C4-2B (cell line): ENCODE results near the gene SMOC2.

Source experiments
- H3K27ac ChIP-seq: fragments of 450-650 bp; 2 replicates; pipeline ENCODE4 v1.5.1; 2017
- CTCF ChIP-seq: fragments of 450-650 bp; conservative IDR thresholded peaks from 2 replicates; pipeline ENCODE4 v1.5.1; 2017; ENCODE audit warnings: mild to moderate bottlenecking
- ZFX ChIP-seq: fragments of 450-650 bp; IDR thresholded peaks from 2 replicates; pipeline ENCODE4 v1.6.1; 2017

Gene SMOC2

GRCh38 chr6:168619560-168620314, 178.8 kb downstream of the SMOC2 start:
- no peak overlapping the region for H3K27ac ChIP-seq
- TF ChIP-seq ZFX (no peak), CTCF (no peak)

- TF ChIP-seq CTCF (no peak), ZFX (no peak)
- H3K27ac ChIP-seq: no peak overlapping the region
These were observed 179.6 kb downstream of the SMOC2 start for GRCh38 chr6:168620578-168620977.

- H3K27ac ChIP-seq: no peak overlapping the region
These were observed 182.8 kb downstream of the SMOC2 start for GRCh38 chr6:168623736-168624135.

GRCh38 chr6:168624540-168624939, 183.6 kb downstream of the SMOC2 start:
- no peak for TF ChIP-seq ZFX
- no peak overlapping the region for H3K27ac ChIP-seq

More at GRCh38 chr6:168623736-168624135, 182.8 kb downstream of the SMOC2 start:
- no peak for TF ChIP-seq CTCF
- TF ChIP-seq ZFX: no peak

DNA sequence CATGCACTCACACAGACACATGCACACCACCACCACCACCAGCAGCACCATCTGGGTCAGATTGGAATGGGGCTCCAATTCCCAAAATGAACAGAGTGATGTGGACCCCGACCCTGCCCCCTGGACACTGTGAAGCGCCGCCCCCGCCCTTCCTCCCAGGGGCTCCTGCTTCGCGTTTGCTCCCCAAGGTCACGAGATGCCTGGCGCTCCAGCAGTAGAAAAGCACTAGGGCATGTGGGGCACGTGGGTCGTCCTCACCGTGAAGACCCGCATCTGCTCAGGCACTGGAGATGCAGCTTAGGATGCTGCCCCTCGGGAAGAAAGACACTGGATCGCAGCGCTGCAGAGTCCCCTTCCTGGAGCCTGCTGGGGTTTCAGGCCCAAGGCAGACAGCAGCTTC, 184.0 kb downstream of the SMOC2 start:
- no peak overlapping the region for H3K27ac ChIP-seq
- no peak for TF ChIP-seq CTCF
- no peak for TF ChIP-seq ZFX

GRCh38 chr6:168625602-168626001, 184.6 kb downstream of the SMOC2 start:
- TF ChIP-seq ZFX (no peak), CTCF (no peak)
- no peak overlapping the region for H3K27ac ChIP-seq

DNA sequence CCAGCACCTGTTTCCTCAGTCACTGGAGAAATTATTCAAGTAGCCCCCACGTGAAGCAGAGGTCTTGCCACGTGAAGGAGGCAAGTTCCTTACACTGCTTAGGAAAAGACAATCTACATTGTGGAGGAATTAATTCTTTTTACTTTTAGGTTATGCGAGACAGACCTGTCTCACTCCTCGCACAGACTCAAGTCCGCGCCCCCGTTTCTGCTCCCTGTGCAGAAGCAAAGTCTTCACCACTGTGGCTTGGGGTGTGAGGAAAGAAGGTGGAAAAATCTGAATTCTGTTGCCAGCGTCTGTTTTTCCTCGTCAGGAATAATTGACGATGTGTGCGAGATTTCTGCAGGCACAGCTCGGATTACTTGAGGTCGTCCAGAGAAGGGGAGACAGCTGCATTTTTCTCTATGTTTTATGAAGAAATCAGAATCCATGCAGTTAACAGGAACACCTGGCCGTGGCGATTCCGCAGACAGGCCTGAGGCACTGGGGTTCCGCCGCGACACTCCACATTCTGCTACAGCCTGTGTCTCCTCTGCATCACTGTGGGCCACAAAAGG, 185.1 kb downstream of the SMOC2 start:
- no peak overlapping the region for H3K27ac ChIP-seq
- TF ChIP-seq ZFX (no peak), CTCF (no peak)

DNA sequence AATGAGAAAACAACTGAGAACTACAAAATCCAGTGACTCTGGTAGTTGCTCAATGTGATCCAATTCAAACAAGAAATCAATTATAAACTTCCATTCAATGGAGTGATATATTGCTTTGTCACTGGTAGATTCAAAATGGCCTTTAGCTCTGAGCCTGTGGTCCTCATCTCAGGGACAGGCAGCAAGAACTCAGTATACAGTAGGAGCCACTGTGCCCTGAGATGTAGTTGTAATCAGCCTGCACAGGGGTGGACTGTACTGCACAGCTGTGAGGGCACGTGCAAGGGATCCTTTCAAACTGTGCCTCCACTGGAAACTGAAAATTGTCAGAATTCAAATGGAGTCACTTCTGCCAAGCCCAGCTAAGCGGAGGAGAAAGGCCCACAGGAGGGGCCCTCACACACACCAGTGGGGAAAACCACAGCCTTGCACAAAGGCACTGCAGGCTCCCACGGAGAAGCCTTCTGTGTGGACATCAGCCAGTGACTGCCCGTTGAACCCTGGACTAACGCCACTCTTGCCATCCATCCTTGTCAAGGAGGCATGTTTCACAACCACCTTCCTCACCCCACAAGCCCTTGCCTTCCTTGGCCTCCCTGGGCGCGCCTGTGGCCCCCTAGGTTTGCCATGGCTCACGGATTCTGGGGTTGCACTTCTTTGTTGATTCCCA, 186.7 kb downstream of the SMOC2 start:
- no peak for TF ChIP-seq ZFX
- TF ChIP-seq CTCF: no peak
- H3K27ac ChIP-seq: no peak overlapping the region
